ENCODE results near the gene PPP4R3A.
"Not testable (repeated sequence)": the region's sequence is repeated elsewhere in the genome, so short reads cannot be mapped to it uniquely, and the experiment has no call there.

Gene PPP4R3A

GRCh38 chr14:91453744-91454143 is 56.4 kb downstream of the PPP4R3A start:
- in situ Hi-C loops (cut with MboI; ENCODE audit: low sequenced_read_pairs): no loop called here
- Histone ChIP-seq H3K4me1 (peaks cover 10% of the 10 kb centered on the region), H3K9me3 (no peaks in the 10 kb centered on the region), H3K36me3 (replicated peaks) (peaks cover 23% of the 10 kb centered on the region), H3K4me3 (no peak overlapping the region), H3K27me3 (ENCODE audit: low read depth) (no peaks in the 10 kb centered on the region)
- no peak for DNase-seq (ENCODE audit: low spot score in 2 of 2)

- in situ Hi-C loops (cut with MboI; ENCODE audit: low sequenced_read_pairs): no loop called here
These were observed 65.6 kb downstream of the PPP4R3A start for GRCh38 chr14:91444335-91445020.

GRCh38 chr14:91439345-91439744 is 70.8 kb downstream of the PPP4R3A start:
- H3K9me3 ChIP-seq: peaks cover 5% of the 10 kb centered on the region
- no peaks in the 10 kb centered on the region for H3K36me3 ChIP-seq (replicated peaks)
- no peak overlapping the region for H3K4me3 ChIP-seq
- in situ Hi-C loops (cut with MboI; ENCODE audit: low sequenced_read_pairs): no loop called here
- H3K27me3 ChIP-seq (ENCODE audit: low read depth): no peaks in the 10 kb centered on the region
- DNase-seq (ENCODE audit: low spot score in 2 of 2): no peak
- H3K4me1 ChIP-seq: no peaks in the 10 kb centered on the region

More at GRCh38 chr14:91444335-91445020, 65.6 kb downstream of the PPP4R3A start:
- no peaks in the 10 kb centered on the region for H3K4me1 ChIP-seq
- peaks cover 3% of the 10 kb centered on the region; the same call in 1 of the 2 replicates for H3K9me3 ChIP-seq
- H3K4me3 ChIP-seq: no peak overlapping the region
- no peaks in the 10 kb centered on the region for H3K36me3 ChIP-seq (replicated peaks)
- 0 out of 2 replicates have a peak, but pooled peaks cover 4% of the 10 kb centered on the region for H3K27me3 ChIP-seq (ENCODE audit: low read depth)
- no peak for DNase-seq (ENCODE audit: low spot score in 2 of 2)

GRCh38 chr14:91438845-91439244 is 71.3 kb downstream of the PPP4R3A start:
- no peak for DNase-seq (ENCODE audit: low spot score in 2 of 2)
- no peaks in the 10 kb centered on the region for H3K36me3 ChIP-seq (replicated peaks)
- H3K27me3 ChIP-seq (ENCODE audit: low read depth): no peaks in the 10 kb centered on the region
- H3K4me3 ChIP-seq: no peak overlapping the region
- no peaks in the 10 kb centered on the region for H3K4me1 ChIP-seq
- peaks cover 5% of the 10 kb centered on the region for H3K9me3 ChIP-seq
- in situ Hi-C loops (cut with MboI; ENCODE audit: low sequenced_read_pairs): no loop called here

- H3K4me1 ChIP-seq; H3K9me3 ChIP-seq; H3K27me3 ChIP-seq (ENCODE audit: low read depth); H3K4me3 ChIP-seq; in situ Hi-C loops (cut with MboI; ENCODE audit: low sequenced_read_pairs); DNase-seq (ENCODE audit: low spot score in 2 of 2); H3K36me3 ChIP-seq (replicated peaks): not testable (repeated sequence)
These were observed 73.8 kb downstream of the PPP4R3A start for GRCh38 chr14:91436266-91436665.

- in situ Hi-C loops (cut with MboI; ENCODE audit: low sequenced_read_pairs): no loop called here
These were observed 80.7 kb downstream of the PPP4R3A start for GRCh38 chr14:91429385-91429784.

GRCh38 chr14:91428931-91429330 is 81.2 kb downstream of the PPP4R3A start:
- H3K27me3 ChIP-seq (ENCODE audit: low read depth); H3K4me3 ChIP-seq; H3K36me3 ChIP-seq (replicated peaks); in situ Hi-C loops (cut with MboI; ENCODE audit: low sequenced_read_pairs); H3K4me1 ChIP-seq; H3K9me3 ChIP-seq; DNase-seq (ENCODE audit: low spot score in 2 of 2): not testable (repeated sequence)

More at GRCh38 chr14:91429385-91429784, 80.7 kb downstream of the PPP4R3A start:
- no peaks in the 10 kb centered on the region for H3K27me3 ChIP-seq (ENCODE audit: low read depth)
- no peaks in the 10 kb centered on the region for H3K9me3 ChIP-seq
- H3K4me1 ChIP-seq: no peaks in the 10 kb centered on the region
- H3K4me3 ChIP-seq: no peak overlapping the region
- DNase-seq (ENCODE audit: low spot score in 2 of 2): no peak
- H3K36me3 ChIP-seq (replicated peaks): no peaks in the 10 kb centered on the region

- H3K4me3 ChIP-seq; H3K9me3 ChIP-seq; H3K4me1 ChIP-seq; in situ Hi-C loops (cut with MboI; ENCODE audit: low sequenced_read_pairs); DNase-seq (ENCODE audit: low spot score in 2 of 2); H3K36me3 ChIP-seq (replicated peaks); H3K27me3 ChIP-seq (ENCODE audit: low read depth): not testable (repeated sequence)
These were observed 84.6 kb downstream of the PPP4R3A start for GRCh38 chr14:91425531-91425944.

- Histone ChIP-seq H3K4me3 (no peak overlapping the region), H3K9me3 (no peaks in the 10 kb centered on the region), H3K27me3 (ENCODE audit: low read depth) (no peaks in the 10 kb centered on the region), H3K4me1 (no peaks in the 10 kb centered on the region), H3K36me3 (replicated peaks) (no peaks in the 10 kb centered on the region)
- in situ Hi-C loops (cut with MboI; ENCODE audit: low sequenced_read_pairs): no loop called here
- DNase-seq (ENCODE audit: low spot score in 2 of 2): no peak
These were observed 85.1 kb downstream of the PPP4R3A start for GRCh38 chr14:91424813-91425530.

GRCh38 chr14:91420686-91421085 is 89.4 kb downstream of the PPP4R3A start:
- no peak for DNase-seq (ENCODE audit: low spot score in 2 of 2)
- Histone ChIP-seq H3K4me1 (peaks cover 9% of the 10 kb centered on the region), H3K27me3 (ENCODE audit: low read depth) (no peaks in the 10 kb centered on the region), H3K4me3 (no peak overlapping the region), H3K36me3 (replicated peaks) (peaks cover 3% of the 10 kb centered on the region; the same call in 1 of the 2 replicates), H3K9me3 (no peaks in the 10 kb centered on the region)
- in situ Hi-C loops (cut with MboI; ENCODE audit: low sequenced_read_pairs): no loop called here

- peaks cover 7% of the 10 kb centered on the region for H3K36me3 ChIP-seq (replicated peaks)
- H3K9me3 ChIP-seq: no peaks in the 10 kb centered on the region
- H3K27me3 ChIP-seq (ENCODE audit: low read depth): no peaks in the 10 kb centered on the region
- DNase-seq (ENCODE audit: low spot score in 2 of 2): no peak
- H3K4me3 ChIP-seq: no peak overlapping the region
- H3K4me1 ChIP-seq: peaks cover 9% of the 10 kb centered on the region
- in situ Hi-C loops (cut with MboI; ENCODE audit: low sequenced_read_pairs): no loop called here
These were observed 90.7 kb downstream of the PPP4R3A start for GRCh38 chr14:91419451-91419850.

- DNase-seq (ENCODE audit: low spot score in 2 of 2): no peak
- in situ Hi-C loops (cut with MboI; ENCODE audit: low sequenced_read_pairs): no loop called here
- peaks cover 12% of the 10 kb centered on the region for H3K36me3 ChIP-seq (replicated peaks)
- H3K4me1 ChIP-seq: peaks cover 9% of the 10 kb centered on the region
- no peaks in the 10 kb centered on the region for H3K9me3 ChIP-seq
- no peak overlapping the region for H3K4me3 ChIP-seq
- H3K27me3 ChIP-seq (ENCODE audit: low read depth): no peaks in the 10 kb centered on the region
These were observed 91.1 kb downstream of the PPP4R3A start for GRCh38 chr14:91419044-91419397.

GRCh38 chr14:91418387-91419043 is 91.6 kb downstream of the PPP4R3A start:
- Histone ChIP-seq H3K9me3 (no peaks in the 10 kb centered on the region), H3K27me3 (ENCODE audit: low read depth) (no peaks in the 10 kb centered on the region), H3K4me3 (peak overlapping the region; percentile 32), H3K36me3 (replicated peaks) (peaks cover 17% of the 10 kb centered on the region), H3K4me1 (peaks cover 9% of the 10 kb centered on the region)
- DNase-seq (ENCODE audit: low spot score in 2 of 2): peak; percentile 47 to 84
- in situ Hi-C loops (cut with MboI; ENCODE audit: low sequenced_read_pairs): no loop called here

GRCh38 chr14:91417983-91418386 is 92.1 kb downstream of the PPP4R3A start:
- peak overlapping the region; percentile 32 for H3K4me3 ChIP-seq
- DNase-seq (ENCODE audit: low spot score in 2 of 2): peak; percentile 25 to 67
- H3K4me1 ChIP-seq: peaks cover 9% of the 10 kb centered on the region
- in situ Hi-C loops (cut with MboI; ENCODE audit: low sequenced_read_pairs): no loop called here
- H3K27me3 ChIP-seq (ENCODE audit: low read depth): no peaks in the 10 kb centered on the region
- H3K36me3 ChIP-seq (replicated peaks): peaks cover 22% of the 10 kb centered on the region
- no peaks in the 10 kb centered on the region for H3K9me3 ChIP-seq
